ENCODE data around the gene RFFL. TPM values are rescaled to one million over a fixed set of nuclear protein-coding genes. Genes with fewer than 3 reads are reported as not detected.
A peak's percentile ranks its signal among the peaks of the same experiment; 100 is the strongest.

RFFL gene
- total and polyA plus RNA-seq, 2 experiments from 2014 or later, result 4.2 to 9.0 TPM

DNA sequence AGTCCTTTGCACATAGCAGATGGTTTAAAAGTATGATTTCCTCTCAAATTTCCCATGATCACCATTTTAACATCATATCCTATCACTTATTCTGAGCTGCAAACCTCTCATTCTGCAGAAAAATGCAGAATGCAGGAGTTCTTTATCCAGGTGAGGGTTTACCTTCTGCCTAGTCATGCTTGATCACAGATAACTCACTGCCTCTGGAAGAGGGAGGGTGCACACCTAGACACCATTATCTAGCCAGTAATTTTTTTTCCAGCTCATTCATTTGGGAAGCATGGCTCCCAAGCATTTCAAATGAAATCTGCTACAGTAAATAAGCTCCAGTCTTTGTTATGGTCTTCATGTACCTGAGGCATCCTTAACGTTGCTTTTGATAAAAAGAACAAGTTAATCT is 38.0 kb downstream of the RFFL start:
- Histone ChIP-seq H3K9me3 (ENCODE audit: low read depth) (no peaks in the 10 kb centered on the region), H3K36me3 (ENCODE audit: low read depth) (no peaks in the 10 kb centered on the region), H4K20me1 (ENCODE audit: insufficient read depth) (no peaks in the 10 kb centered on the region), H3K79me2 (ENCODE audit: insufficient read depth) (no peaks in the 10 kb centered on the region), H3K27ac (no peak overlapping the region), H3K4me1 (ENCODE audit: insufficient read depth) (peaks cover 16% of the 10 kb centered on the region), H3K9ac (no peak overlapping the region), H3K27me3 (replicated peaks; ENCODE audit: insufficient read depth) (no peaks in the 10 kb centered on the region), H3K4me3 (no peak overlapping the region), H3K9me2 (ENCODE audit: insufficient read depth) (no peaks in the 10 kb centered on the region), H3F3A (ENCODE audit: insufficient read depth) (peaks cover 28% of the 10 kb centered on the region), H2AFZ (no peak overlapping the region), H3K4me2 (ENCODE audit: unreplicated experiment) (no peak overlapping the region)
- in situ Hi-C loops (cut with MboI), result no loop called here
- no peak for DNase-seq
- no peak for TF ChIP-seq EZH2phosphoT487 (IDR thresholded peaks at IDR 0.05; ENCODE audit: insufficient read depth, low read depth)
- no peak for TF ChIP-seq EZH2 (IDR thresholded peaks at IDR 0.05; ENCODE audit: insufficient read depth, poor library complexity, severe bottlenecking)
- WGBS, 2 experiments (ENCODE audit: low coverage in 1 of 2, low lambda C conversion rate in 2 of 2, missing lambda C conversion rate in 2 of 2), result 91 to 95% methylated on average over 1 of the region's 1 CpG

DNA sequence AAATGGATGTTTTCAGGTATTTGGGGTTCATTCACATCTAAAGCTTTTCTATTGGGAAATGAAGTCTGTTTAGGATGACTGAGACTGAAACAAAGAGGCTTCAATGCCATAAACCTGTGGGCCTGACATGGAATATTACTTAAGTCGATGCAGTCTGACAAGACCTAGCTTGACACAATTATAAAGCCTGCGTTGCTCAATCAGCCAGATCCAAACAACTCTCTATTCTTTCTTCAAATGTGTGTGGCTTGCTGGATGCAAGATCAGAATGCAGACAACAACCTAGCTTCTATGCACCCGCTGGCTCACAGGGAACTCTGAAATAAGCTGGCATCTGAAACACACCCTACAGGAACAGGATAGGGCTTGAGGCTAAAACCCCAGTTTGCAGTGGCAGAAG is 40.0 kb downstream of the RFFL start:
- Histone ChIP-seq H2AFZ (peak overlapping the region; percentile 73; the same call in 1 of the 2 replicates), H3K79me2 (ENCODE audit: insufficient read depth) (no peaks in the 10 kb centered on the region), H3K36me3 (ENCODE audit: low read depth) (no peaks in the 10 kb centered on the region), H3K9me3 (ENCODE audit: low read depth) (no peaks in the 10 kb centered on the region), H3K9ac (no peak overlapping the region), H3K4me3 (no peak overlapping the region), H3K27ac (peak overlapping the region; percentile 88), H3K9me2 (ENCODE audit: insufficient read depth) (no peaks in the 10 kb centered on the region), H3K4me2 (ENCODE audit: unreplicated experiment) (no peak overlapping the region), H3F3A (ENCODE audit: insufficient read depth) (peaks cover 22% of the 10 kb centered on the region), H4K20me1 (ENCODE audit: insufficient read depth) (no peaks in the 10 kb centered on the region), H3K27me3 (replicated peaks; ENCODE audit: insufficient read depth) (no peaks in the 10 kb centered on the region), H3K4me1 (ENCODE audit: insufficient read depth) (peaks cover 14% of the 10 kb centered on the region)
- TF ChIP-seq EZH2phosphoT487 (IDR thresholded peaks at IDR 0.05; ENCODE audit: insufficient read depth, low read depth), result no peak
- DNase-seq, result no peak
- in situ Hi-C loops (cut with MboI), result no loop called here
- WGBS, 2 experiments (ENCODE audit: low coverage in 1 of 2, low lambda C conversion rate in 2 of 2, missing lambda C conversion rate in 2 of 2), result 95 to 98% methylated on average over 3 of the region's 3 CpGs

DNA sequence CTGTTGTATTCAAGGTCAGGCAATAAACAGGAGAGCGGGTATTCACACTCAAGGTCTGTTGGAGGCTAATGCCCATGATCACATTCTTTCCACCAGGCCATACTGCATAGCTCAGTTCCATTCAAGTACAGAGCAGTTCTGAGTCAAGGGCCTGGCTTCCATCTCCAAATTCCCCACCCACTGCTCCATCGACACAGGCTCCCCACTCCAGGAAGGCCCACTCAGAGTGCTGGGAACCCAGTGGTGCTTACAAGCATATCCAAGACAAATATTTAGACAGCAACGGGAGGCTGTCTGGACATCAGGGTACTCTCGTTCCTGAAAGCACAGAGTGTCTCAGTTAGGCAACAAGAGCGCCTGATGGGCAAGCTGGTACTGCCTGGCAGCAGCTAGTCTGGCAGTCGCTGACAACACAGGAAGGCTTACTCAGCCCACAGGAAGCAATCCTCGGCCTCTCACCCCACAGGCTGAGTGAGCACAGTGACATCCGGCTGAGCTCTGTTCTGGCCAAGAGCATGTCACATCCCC is 40.9 kb downstream of the RFFL start:
- Histone ChIP-seq H4K20me1 (ENCODE audit: insufficient read depth) (no peaks in the 10 kb centered on the region), H3K27ac (peak overlapping the region; percentile 88), H3K79me2 (ENCODE audit: insufficient read depth) (no peaks in the 10 kb centered on the region), H3K4me3 (no peak overlapping the region), H3F3A (ENCODE audit: insufficient read depth) (peaks cover 22% of the 10 kb centered on the region), H3K9me2 (ENCODE audit: insufficient read depth) (no peaks in the 10 kb centered on the region), H3K9me3 (ENCODE audit: low read depth) (no peaks in the 10 kb centered on the region), H3K4me1 (ENCODE audit: insufficient read depth) (peaks cover 13% of the 10 kb centered on the region), H3K9ac (peak overlapping the region; percentile 64), H3K4me2 (ENCODE audit: unreplicated experiment) (peak overlapping the region; percentile 23), H3K27me3 (replicated peaks; ENCODE audit: insufficient read depth) (no peaks in the 10 kb centered on the region), H2AFZ (peak overlapping the region; percentile 73), H3K36me3 (ENCODE audit: low read depth) (no peaks in the 10 kb centered on the region)
- peak; percentile 93 for DNase-seq
- 35 to 37% methylated on average over 8 of the region's 8 CpGs for WGBS, 2 experiments (ENCODE audit: low coverage in 1 of 2, low lambda C conversion rate in 2 of 2, missing lambda C conversion rate in 2 of 2)
- TF ChIP-seq EZH2 (IDR thresholded peaks at IDR 0.05; ENCODE audit: insufficient read depth, poor library complexity, severe bottlenecking), result no peak
- TF ChIP-seq EZH2phosphoT487 (IDR thresholded peaks at IDR 0.05; ENCODE audit: insufficient read depth, low read depth), result no peak
- in situ Hi-C loops (cut with MboI), result no loop called here

DNA sequence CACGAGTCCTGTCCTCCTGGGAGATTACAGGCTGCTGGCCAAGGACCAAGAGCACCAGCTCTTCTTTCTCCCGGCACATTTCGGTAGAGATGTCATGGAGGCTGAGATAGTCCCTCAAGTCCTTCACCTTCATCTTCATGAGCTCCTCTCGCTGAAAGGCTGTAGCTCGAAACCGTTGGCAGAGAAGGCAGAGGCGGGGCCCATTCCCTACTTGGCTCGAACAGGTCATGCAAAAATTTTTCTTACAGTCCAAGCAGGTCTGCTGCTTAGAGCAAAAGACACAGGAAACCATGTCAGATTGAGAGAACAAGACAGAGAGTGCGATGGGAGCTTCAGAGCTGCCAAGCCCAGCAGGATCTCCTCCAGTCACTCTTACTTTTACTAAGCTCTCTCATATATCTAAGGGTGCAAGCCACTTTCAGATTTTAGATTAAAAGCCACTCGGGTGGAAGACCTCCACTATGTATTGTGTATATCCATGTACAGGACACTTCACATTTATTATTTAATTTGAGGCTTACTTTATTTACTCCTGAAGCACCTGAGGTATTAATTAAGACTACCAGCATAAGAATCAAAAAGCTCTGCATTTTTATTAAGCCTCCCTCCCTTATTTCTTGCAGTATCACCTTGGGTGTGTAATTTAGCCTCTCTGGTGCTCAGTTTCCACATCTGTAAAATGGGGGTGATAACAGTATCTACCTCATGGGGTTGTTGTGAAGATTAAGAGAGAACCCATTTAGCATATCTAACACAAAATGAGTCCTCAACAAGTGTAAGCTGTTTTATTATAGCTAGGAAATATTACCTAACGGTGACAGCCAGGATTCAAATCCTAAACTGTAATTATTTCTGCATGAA is 41.8 kb downstream of the RFFL start:
- H3K36me3 ChIP-seq (ENCODE audit: low read depth), result no peaks in the 10 kb centered on the region
- in situ Hi-C loops (cut with MboI), result no loop called here
- no peak for DNase-seq
- H2AFZ ChIP-seq, result peak overlapping the region; percentile 73; the same call in 1 of the 2 replicates
- no peaks in the 10 kb centered on the region for H3K79me2 ChIP-seq (ENCODE audit: insufficient read depth)
- H3F3A ChIP-seq (ENCODE audit: insufficient read depth), result peaks cover 22% of the 10 kb centered on the region
- peak overlapping the region; percentile 64 for H3K9ac ChIP-seq
- no peaks in the 10 kb centered on the region for H3K27me3 ChIP-seq (replicated peaks; ENCODE audit: insufficient read depth)
- H3K4me3 ChIP-seq, result no peak overlapping the region
- no peaks in the 10 kb centered on the region for H3K9me2 ChIP-seq (ENCODE audit: insufficient read depth)
- WGBS, 2 experiments (ENCODE audit: low coverage in 1 of 2, low lambda C conversion rate in 2 of 2, missing lambda C conversion rate in 2 of 2), result 91 to 97% methylated on average over 11 of the region's 11 CpGs
- peaks cover 13% of the 10 kb centered on the region for H3K4me1 ChIP-seq (ENCODE audit: insufficient read depth)
- no peaks in the 10 kb centered on the region for H3K9me3 ChIP-seq (ENCODE audit: low read depth)
- peak overlapping the region; percentile 23 for H3K4me2 ChIP-seq (ENCODE audit: unreplicated experiment)
- H3K27ac ChIP-seq, result peak overlapping the region; percentile 88
- no peaks in the 10 kb centered on the region for H4K20me1 ChIP-seq (ENCODE audit: insufficient read depth)
- no peak for TF ChIP-seq EZH2 (IDR thresholded peaks at IDR 0.05; ENCODE audit: insufficient read depth, poor library complexity, severe bottlenecking)
